ENCODE data around the gene EPHA3.

EPHA3 gene

GRCh38 chr3:89107461-89108290 lies at the start of gene EPHA3:
EPHA3 (plus strand) TSS chr3:89107621; CDS start chr3:89107749, 128 bp downstream.
- in situ Hi-C loops (cut with MboI; ENCODE audit: low pct_unique_long_range_greater_than_20kb, low sequenced_read_pairs, unreplicated experiment) = loop anchor here (25.0 kb wide), 1 partner anchor 895 kb away; no protein-coding TSS in a partner anchor

GRCh38 chr3:89058371-89058770 lies 49.0 kb upstream of the EPHA3 start:
- no peak for DNase-seq (ENCODE audit: low spot score)
- TF ChIP-seq CTCF (IDR thresholded peaks at IDR 0.05; ENCODE audit: extremely low read depth, insufficient read depth, missing control alignments) = no peak
- in situ Hi-C loops (cut with MboI; ENCODE audit: low pct_unique_long_range_greater_than_20kb, low sequenced_read_pairs, unreplicated experiment) = no loop called here

More at GRCh38 chr3:89107461-89108290, at the start of gene EPHA3:
- peak; percentile 56 for DNase-seq (ENCODE audit: low spot score)
- TF ChIP-seq CTCF (IDR thresholded peaks at IDR 0.05; ENCODE audit: extremely low read depth, insufficient read depth, missing control alignments) = no peak

- in situ Hi-C loops (cut with MboI; ENCODE audit: low pct_unique_long_range_greater_than_20kb, low sequenced_read_pairs, unreplicated experiment) = no loop called here
- TF ChIP-seq CTCF (IDR thresholded peaks at IDR 0.05; ENCODE audit: extremely low read depth, insufficient read depth, missing control alignments) = no peak
- no peak for DNase-seq (ENCODE audit: low spot score)
Measured at GRCh38 chr3:89059211-89059925, 48.1 kb upstream of the EPHA3 start.

- in situ Hi-C loops (cut with MboI; ENCODE audit: low pct_unique_long_range_greater_than_20kb, low sequenced_read_pairs, unreplicated experiment) = no loop called here
- DNase-seq (ENCODE audit: low spot score) = no peak
- TF ChIP-seq CTCF (IDR thresholded peaks at IDR 0.05; ENCODE audit: extremely low read depth, insufficient read depth, missing control alignments) = no peak
Measured at GRCh38 chr3:89061259-89061658, 46.2 kb upstream of the EPHA3 start.

GRCh38 chr3:89067736-89068135 lies 39.7 kb upstream of the EPHA3 start:
- TF ChIP-seq CTCF (IDR thresholded peaks at IDR 0.05; ENCODE audit: extremely low read depth, insufficient read depth, missing control alignments) = no peak
- in situ Hi-C loops (cut with MboI; ENCODE audit: low pct_unique_long_range_greater_than_20kb, low sequenced_read_pairs, unreplicated experiment) = no loop called here
- no peak for DNase-seq (ENCODE audit: low spot score)

- no peak for TF ChIP-seq CTCF (IDR thresholded peaks at IDR 0.05; ENCODE audit: extremely low read depth, insufficient read depth, missing control alignments)
- in situ Hi-C loops (cut with MboI; ENCODE audit: low pct_unique_long_range_greater_than_20kb, low sequenced_read_pairs, unreplicated experiment) = no loop called here
- no peak for DNase-seq (ENCODE audit: low spot score)
Measured at GRCh38 chr3:89072642-89073041, 34.8 kb upstream of the EPHA3 start.

Measured in GM13977 (cell line).